Smooth muscle cell (in vitro differentiated cells): ENCODE data around the gene UNC13C. TPM values are rescaled to one million over a fixed set of nuclear protein-coding genes. Genes with fewer than 3 reads are reported as not detected.
A peak's percentile ranks its signal among the peaks of the same experiment; 100 is the strongest.

Experiments used
- DNase-seq: peaks from one replicate; lab custom pipeline; 2025; ENCODE audit not compliant: unreplicated experiment; lab: John Stamatoyannopoulos, UW
- H2AFZ ChIP-seq: fragments of 200-600 bp; sonication (generic); 2 replicates; pipeline ENCODE4 v1.6.0; 2016; ENCODE audit warnings: antibody characterized with exemption, low read depth, mild to moderate bottlenecking
- H3F3A ChIP-seq: fragments of 200-600 bp; sonication (generic); 2 replicates; pipeline ENCODE4 v1.6.0; 2017; ENCODE audit warnings: antibody characterized with exemption, low read depth
- H3K27ac ChIP-seq: fragments of 200-600 bp; sonication (generic); 2 replicates; pipeline ENCODE4 v1.5.1; 2016; ENCODE audit warnings: low read depth, mild to moderate bottlenecking
- H3K27me3 ChIP-seq: fragments of 200-600 bp; sonication (generic); 2 replicates; pipeline ENCODE4 v1.6.1; 2016; ENCODE audit warnings: low read depth, mild to moderate bottlenecking
- H3K36me3 ChIP-seq: fragments of 200-600 bp; sonication (generic); 2 replicates; pipeline ENCODE4 v1.5.1; 2016; ENCODE audit warnings: low read depth
- H3K4me1 ChIP-seq: fragments of 200-600 bp; sonication (generic); 2 replicates; pipeline ENCODE4 v1.5.1; 2016; ENCODE audit warnings: low read depth
- H3K4me2 ChIP-seq: fragments of 200-600 bp; sonication (generic); 2 replicates; pipeline ENCODE4 v1.6.0; 2016; ENCODE audit warnings: mild to moderate bottlenecking
- H3K4me3 ChIP-seq: fragments of 200-600 bp; sonication (generic); 2 replicates; pipeline ENCODE4 v1.5.1; 2016; ENCODE audit warnings: mild to moderate bottlenecking
- H3K79me2 ChIP-seq: fragments of 200-600 bp; sonication (generic); 2 replicates; pipeline ENCODE4 v1.6.0; 2016; ENCODE audit warnings: low read depth, mild to moderate bottlenecking
- H3K9ac ChIP-seq: fragments of 200-600 bp; sonication (generic); 2 replicates; pipeline ENCODE4 v1.6.0; 2016; ENCODE audit warnings: low read depth
- H3K9me3 ChIP-seq: fragments of 200-600 bp; sonication (generic); replicated peaks from 2 replicates; pipeline ENCODE4 v1.5.1; 2016; ENCODE audit warnings: low read depth
- H4K20me1 ChIP-seq: fragments of 200-600 bp; sonication (generic); 2 replicates; pipeline ENCODE4 v1.6.0; 2016; ENCODE audit warnings: low read depth
- whole genome bisulfite sequencing: methylation state at CpG from one replicate; pipeline ENCODE4 v1.1.7; 2016; ENCODE audit warnings: low lambda C conversion rate; 5-methylcytosine and 5-hydroxymethylcytosine counted together
- polyA plus RNA-seq: library from polyadenylated mRNA; unstranded; fragments of >200 nt; fragmentation: Nextera tagmentation; extraction: Ambion mirVana; gene quantifications from 2 replicates; pipeline ENCODE4 v1.2.1, GENCODE V29; 2016
- total RNA-seq: library from RNA; depleted of rRNA; stranded (reverse); fragments of >200 nt; gene quantifications from 2 replicates; pipeline ENCODE4 v1.2.3, GENCODE V29; 2014
- TF ChIP-seq, protein P1 (sequence below): fragments of 200-600 bp; sonication (generic); IDR thresholded peaks from 2 replicates; pipeline ENCODE4 v1.5.1; 2017; ENCODE audit warnings: borderline replicate concordance, mild to moderate bottlenecking, antibody characterized with exemption; ENCODE audit not compliant: insufficient read depth, poor library complexity, severe bottlenecking

Gene UNC13C
- total and polyA plus RNA-seq, 2 experiments from 2014 or later, result 0.85 to 4.0 TPM

GRCh38 chr15:54064365-54064764 is 86.1 kb downstream of the UNC13C start:
- H3K9ac ChIP-seq, result no peak overlapping the region
- no peaks in the 10 kb centered on the region for H3F3A ChIP-seq
- DNase-seq, result no peak
- H2AFZ ChIP-seq, result no peak overlapping the region
- H3K79me2 ChIP-seq, result no peaks in the 10 kb centered on the region
- TF ChIP-seq, protein P1, sequence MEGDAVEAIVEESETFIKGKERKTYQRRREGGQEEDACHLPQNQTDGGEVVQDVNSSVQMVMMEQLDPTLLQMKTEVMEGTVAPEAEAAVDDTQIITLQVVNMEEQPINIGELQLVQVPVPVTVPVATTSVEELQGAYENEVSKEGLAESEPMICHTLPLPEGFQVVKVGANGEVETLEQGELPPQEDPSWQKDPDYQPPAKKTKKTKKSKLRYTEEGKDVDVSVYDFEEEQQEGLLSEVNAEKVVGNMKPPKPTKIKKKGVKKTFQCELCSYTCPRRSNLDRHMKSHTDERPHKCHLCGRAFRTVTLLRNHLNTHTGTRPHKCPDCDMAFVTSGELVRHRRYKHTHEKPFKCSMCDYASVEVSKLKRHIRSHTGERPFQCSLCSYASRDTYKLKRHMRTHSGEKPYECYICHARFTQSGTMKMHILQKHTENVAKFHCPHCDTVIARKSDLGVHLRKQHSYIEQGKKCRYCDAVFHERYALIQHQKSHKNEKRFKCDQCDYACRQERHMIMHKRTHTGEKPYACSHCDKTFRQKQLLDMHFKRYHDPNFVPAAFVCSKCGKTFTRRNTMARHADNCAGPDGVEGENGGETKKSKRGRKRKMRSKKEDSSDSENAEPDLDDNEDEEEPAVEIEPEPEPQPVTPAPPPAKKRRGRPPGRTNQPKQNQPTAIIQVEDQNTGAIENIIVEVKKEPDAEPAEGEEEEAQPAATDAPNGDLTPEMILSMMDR, result no peak
- H4K20me1 ChIP-seq, result no peaks in the 10 kb centered on the region
- H3K4me2 ChIP-seq, result no peak overlapping the region
- H3K27ac ChIP-seq, result no peak overlapping the region
- H3K9me3 ChIP-seq, result no peaks in the 10 kb centered on the region
- WGBS, result 54% methylated on average over 3 of the region's 3 CpGs
- H3K27me3 ChIP-seq, result no peaks in the 10 kb centered on the region
- no peak overlapping the region for H3K4me3 ChIP-seq
- no peaks in the 10 kb centered on the region for H3K36me3 ChIP-seq
- no peaks in the 10 kb centered on the region for H3K4me1 ChIP-seq

GRCh38 chr15:54066403-54066802 is 88.2 kb downstream of the UNC13C start:
- H3K36me3 ChIP-seq, result no peaks in the 10 kb centered on the region
- no peak overlapping the region for H3K4me2 ChIP-seq
- no peaks in the 10 kb centered on the region for H4K20me1 ChIP-seq
- H3K9me3 ChIP-seq, result no peaks in the 10 kb centered on the region
- H3F3A ChIP-seq, result no peaks in the 10 kb centered on the region
- H3K27me3 ChIP-seq, result no peaks in the 10 kb centered on the region
- WGBS, result 55% methylated on average over 3 of the region's 3 CpGs
- DNase-seq, result no peak
- no peaks in the 10 kb centered on the region for H3K4me1 ChIP-seq
- H3K27ac ChIP-seq, result no peak overlapping the region
- TF ChIP-seq, protein P1, result no peak
- no peak overlapping the region for H3K4me3 ChIP-seq
- no peak overlapping the region for H3K9ac ChIP-seq
- H2AFZ ChIP-seq, result no peak overlapping the region
- H3K79me2 ChIP-seq, result no peaks in the 10 kb centered on the region

- Histone ChIP-seq H3K4me2 (no peak overlapping the region), H3F3A (no peaks in the 10 kb centered on the region), H3K9me3 (no peaks in the 10 kb centered on the region), H3K27ac (no peak overlapping the region), H2AFZ (no peak overlapping the region), H3K79me2 (no peaks in the 10 kb centered on the region), H3K9ac (no peak overlapping the region), H3K4me1 (no peaks in the 10 kb centered on the region), H3K36me3 (no peaks in the 10 kb centered on the region), H3K4me3 (no peak overlapping the region), H4K20me1 (no peaks in the 10 kb centered on the region), H3K27me3 (no peaks in the 10 kb centered on the region)
- TF ChIP-seq, protein P1, result peak; percentile 56
- 40% methylated on average over 7 of the region's 7 CpGs for WGBS
- no peak for DNase-seq
Observed at GRCh38 chr15:54082836-54083492, 104.7 kb downstream of the UNC13C start.

DNA sequence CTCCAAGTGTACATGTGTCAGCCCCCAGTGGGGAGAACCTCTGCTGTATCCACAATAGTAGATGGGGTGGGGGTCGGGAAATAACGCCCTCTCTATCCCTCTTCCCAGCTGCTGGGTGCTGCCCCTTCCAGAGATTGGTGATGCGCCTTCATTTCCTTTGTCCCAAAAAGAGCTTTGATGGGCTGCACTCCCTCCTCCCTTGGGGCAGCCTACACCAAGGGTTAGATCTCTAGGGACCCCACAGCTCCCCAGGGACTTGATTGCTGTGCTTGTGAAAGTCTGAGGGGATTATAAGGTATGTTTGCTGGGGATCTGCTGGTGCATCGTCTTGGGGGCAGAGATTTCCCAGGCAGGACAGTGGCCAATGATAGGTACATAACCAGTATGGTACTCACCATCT is 105.3 kb downstream of the UNC13C start:
- Histone ChIP-seq H3K27ac (no peak overlapping the region), H3K4me3 (no peak overlapping the region), H3K27me3 (no peaks in the 10 kb centered on the region), H3K4me1 (no peaks in the 10 kb centered on the region), H3K9me3 (no peaks in the 10 kb centered on the region), H3K4me2 (no peak overlapping the region), H4K20me1 (no peaks in the 10 kb centered on the region), H3F3A (no peaks in the 10 kb centered on the region), H2AFZ (no peak overlapping the region), H3K36me3 (no peaks in the 10 kb centered on the region), H3K9ac (no peak overlapping the region), H3K79me2 (no peaks in the 10 kb centered on the region)
- DNase-seq, result no peak
- 57% methylated on average over 4 of the region's 4 CpGs for WGBS
- TF ChIP-seq, protein P1, result no peak
